Activated effector memory CD4-positive, alpha-beta T cell treated with Interleukin-2 at 50 U/mL for 16 hours (primary cell): ENCODE data around the gene UBR4.
A peak's percentile ranks its signal among the peaks of the same experiment; 100 is the strongest.

Source experiments
- DNase-seq: peaks from one replicate; pipeline ENCODE4 v3.0.0-alpha.2; 2020

Gene UBR4

GRCh38 chr1:19087737-19088594 is 122.1 kb downstream of the UBR4 start:
- no peak for DNase-seq

DNA sequence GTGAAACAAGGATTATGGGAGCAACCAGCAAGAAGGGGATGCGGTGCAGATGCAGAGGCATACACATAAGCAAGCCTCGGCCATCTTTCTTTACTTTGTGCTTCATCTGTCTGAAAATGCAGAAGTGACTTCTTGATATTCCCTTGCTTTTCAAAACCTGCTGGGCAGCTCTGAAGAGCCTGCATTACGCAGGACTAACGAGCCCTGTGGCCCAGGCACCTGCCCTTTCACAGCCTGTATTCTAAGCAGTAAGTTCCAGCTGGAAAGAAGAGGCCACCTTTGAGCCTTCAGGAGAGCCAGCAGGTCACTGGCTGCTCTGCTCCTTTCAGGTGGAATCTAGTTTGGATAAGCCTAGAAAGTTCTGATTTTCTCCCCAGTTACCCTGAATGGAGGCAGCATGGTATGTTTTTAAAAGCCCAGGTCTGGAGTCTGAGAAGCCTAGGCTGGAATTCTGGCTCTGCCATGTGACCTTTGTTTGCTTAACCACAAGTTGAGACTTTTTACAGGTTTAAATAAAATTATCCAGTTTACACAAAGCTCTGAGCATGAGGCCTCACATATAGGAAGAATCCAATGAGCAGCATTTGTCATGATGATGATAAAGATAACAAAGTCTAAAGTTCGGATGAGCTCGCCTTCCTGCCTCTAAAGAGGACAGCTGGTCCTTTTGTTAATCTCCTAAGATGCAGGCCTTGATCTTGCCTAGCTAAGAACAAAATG is 122.9 kb downstream of the UBR4 start:
- DNase-seq: no peak

- no peak for DNase-seq
Measured at GRCh38 chr1:19086176-19086875, 123.7 kb downstream of the UBR4 start.

DNA sequence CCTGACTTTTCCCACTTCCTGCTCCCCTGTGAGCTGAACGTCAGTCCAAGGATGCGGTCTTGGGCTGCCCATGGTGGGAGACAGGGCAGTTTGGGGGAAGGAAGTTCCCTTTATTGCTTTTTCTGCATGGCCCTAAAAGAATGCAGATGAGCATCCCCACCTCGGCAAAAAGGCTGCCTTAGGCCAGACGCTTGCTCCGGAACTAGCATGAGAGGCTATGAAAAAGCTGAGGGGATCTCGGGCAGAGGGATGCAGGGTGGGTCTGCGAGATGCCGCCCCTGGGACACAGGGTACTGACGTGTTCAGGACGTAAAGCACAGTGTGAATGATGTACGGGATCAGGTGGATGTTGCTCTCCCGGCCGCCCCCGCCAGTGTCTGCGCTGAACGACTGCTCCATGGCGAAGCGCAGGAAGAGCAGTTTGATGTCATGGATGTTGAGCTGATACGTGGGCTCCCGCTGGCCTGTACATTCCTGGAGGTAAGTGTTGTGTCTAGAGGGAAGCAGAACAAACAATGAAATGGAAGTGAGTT is 125.8 kb downstream of the UBR4 start:
- DNase-seq: no peak

DNA sequence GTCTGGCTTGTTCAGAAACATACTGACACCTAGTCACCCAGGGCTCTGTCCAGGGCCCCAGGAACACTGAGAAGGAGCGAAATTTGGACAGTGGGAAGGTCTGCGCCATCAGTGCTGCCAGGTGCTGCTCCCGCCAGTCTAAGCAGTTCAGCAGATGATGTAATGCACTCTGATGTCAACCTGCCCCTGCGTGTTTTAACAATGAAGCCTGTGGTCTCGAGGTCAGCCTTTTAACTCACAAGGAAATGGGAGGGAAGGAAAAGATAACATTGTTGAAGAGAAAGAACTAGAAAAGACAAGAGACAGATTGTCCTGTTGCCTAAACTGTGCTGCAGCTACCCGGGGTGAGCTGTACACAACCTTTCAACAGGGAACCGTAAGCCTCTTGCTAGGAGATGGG is 127.0 kb downstream of the UBR4 start:
- no peak for DNase-seq

GRCh38 chr1:19081218-19081893 is 128.7 kb downstream of the UBR4 start:
- DNase-seq: no peak

DNA sequence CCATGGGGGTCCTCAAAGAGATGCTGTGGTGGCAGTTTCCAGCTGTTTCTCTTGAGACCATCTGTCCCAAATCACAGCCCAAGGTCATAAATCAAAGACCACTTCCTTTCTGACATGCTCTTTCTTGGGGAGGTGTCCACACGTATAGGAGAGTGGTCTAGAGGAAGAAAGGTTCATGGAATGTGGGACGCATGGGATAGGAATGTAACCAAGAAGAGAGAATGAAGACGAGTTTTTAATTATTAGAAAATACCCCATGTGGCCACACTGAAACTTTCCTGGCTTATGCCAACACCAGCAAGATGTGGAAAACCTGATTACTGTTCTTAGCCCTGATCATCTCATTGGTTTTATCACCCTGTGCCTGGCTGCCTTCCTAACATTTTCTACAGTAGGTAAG is 129.3 kb downstream of the UBR4 start:
- DNase-seq: no peak

DNA sequence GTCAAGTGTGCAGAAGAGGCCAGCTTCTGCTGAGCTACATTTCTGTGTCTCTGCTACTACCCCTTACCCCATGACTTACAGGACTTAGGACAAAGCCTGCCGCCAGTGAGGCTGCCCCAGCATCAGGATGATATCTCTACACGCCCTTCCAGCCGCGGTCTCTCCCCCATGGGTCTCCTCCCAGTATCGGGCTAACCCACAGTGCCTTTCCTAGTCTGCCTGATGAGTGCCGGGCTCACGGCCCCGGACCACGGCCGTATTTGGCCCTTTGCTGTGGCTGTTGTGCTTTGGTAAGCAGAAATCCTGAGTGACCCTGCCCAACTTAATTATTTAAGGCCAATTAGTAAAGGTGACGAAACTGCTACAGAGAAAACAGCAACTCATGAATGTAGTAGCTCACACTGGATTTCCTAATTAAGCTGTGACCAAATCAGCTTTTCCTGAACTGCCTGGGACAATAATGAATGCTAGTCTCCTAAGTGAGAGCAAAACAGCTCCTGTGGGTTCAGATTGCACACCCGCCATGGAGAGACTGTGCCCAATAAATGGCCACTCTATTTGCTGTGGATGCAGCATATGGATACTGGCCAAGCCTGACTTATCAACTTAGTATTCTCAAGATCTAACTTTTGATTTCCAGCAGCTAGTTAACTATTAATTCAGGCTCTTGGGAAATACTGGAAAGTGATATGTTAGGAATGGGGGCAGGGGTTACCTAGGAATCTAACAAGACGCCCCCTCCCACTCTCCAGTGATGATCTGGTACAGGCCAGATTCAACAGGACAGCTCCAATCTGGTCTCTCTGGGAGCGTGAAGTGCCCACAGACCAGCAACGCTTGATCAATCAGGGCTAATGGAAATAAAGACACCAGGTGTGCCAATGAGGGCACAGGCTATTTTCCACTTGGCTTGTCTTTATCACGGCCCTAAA is 130.3 kb downstream of the UBR4 start:
- DNase-seq: no peak

GRCh38 chr1:19078536-19078935 is 131.5 kb downstream of the UBR4 start:
- no peak for DNase-seq

- no peak for DNase-seq
Measured at GRCh38 chr1:19076841-19077616, 133.0 kb downstream of the UBR4 start.

- no peak for DNase-seq
Measured at GRCh38 chr1:19074902-19075721, 135.0 kb downstream of the UBR4 start.

DNA sequence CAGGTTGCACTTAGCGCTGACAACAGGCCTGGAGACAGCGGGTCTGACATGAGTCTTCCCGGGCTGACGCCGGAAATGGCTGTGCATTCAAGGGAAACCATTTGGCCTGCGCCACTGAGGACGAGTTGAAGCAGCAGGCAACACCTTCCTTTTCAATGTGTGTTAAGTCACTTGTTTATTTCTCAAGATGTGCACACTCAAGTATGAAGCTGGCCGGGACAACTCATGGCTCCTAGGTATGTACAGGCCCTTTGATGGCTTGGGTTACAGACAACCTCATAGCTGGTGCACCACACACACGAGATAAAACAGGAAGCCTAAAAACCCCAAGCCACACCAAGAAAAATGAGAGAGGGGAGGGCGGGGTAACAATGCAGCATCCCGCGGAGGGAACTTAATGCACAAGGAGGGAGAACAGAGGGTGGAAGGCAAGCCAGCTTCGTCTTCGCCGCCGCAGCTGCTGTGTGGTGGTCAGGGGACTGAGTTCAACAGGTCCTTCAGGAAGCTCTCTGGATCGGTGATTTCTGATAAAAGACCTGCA is 135.6 kb downstream of the UBR4 start:
- peak; percentile 63 for DNase-seq

DNA sequence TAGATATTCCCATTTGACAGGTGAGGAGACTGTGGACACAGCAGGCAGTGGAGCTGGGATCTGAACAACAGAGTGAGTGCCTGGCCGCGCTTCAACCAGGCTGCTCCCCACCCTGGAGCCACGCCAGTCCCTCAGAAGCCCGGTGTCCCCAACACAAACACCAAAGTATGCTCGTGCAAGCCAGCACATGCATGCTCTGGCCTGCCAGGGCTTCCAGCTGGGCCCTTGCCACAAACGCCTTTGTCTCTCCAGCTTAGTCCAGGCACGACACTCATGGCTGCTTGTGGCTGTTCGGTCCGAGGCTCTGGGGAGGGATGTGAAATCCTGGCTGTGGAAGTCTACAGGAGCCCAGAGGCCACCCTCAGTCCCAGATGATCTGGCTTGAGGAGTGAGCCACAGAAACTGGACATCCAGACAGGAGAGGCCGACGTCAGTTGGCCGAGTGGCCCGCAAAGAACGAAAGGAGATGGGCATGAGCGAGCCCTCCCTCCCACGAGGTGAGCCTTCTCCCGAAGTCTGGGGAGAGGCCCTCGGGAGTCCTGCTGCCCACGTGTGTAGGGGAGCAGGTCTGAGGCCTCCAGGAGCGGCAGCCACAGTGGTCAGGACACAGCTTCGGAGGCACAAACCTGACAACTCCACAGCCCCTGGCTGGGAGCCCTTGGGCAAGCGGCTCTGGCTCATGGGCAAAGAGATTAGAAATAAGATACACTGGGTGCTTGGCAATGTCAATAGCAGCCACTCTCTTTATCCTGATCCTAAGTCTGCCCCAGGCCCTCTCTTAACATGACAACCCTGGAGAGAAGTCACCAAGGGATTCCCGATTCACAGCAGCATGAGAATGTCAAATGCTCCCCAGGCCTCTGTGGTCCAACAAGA is 136.5 kb downstream of the UBR4 start:
- no peak for DNase-seq

DNA sequence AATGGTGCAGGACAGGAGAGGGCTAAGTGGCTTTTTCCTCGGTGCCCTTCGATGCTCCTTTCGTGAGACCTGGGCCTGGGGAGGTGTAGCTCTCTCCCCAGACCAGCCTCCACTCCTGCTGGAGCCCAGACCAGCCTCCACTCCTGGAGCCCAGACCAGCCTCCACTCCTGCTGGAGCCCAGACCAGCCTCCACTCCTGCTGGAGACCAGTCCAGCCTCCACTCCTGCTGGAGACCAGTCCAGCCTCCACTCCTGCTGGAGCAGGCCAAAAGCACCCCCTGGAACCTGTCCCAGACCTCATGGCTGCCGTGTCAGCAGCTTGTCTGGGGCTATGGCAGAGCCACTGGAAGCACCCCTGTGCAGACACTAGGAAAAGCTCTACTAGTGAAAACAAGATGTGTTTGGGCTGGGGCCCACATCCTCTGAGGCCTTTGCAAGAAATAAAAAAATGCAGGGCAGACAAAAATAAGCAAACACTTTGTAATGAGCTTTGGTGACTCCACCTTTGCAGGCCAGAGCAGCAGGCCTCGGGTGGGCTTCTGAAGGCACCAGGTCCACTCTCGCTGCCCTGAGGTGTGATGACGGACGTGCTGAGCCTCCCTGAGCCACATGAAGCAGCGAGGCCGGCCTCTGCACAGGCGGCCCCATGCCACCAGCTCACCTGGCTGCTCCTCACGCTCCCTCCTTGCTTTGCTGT is 137.6 kb downstream of the UBR4 start:
- DNase-seq: no peak

- no peak for DNase-seq
Measured at GRCh38 chr1:19071674-19072281, 138.3 kb downstream of the UBR4 start.

DNA sequence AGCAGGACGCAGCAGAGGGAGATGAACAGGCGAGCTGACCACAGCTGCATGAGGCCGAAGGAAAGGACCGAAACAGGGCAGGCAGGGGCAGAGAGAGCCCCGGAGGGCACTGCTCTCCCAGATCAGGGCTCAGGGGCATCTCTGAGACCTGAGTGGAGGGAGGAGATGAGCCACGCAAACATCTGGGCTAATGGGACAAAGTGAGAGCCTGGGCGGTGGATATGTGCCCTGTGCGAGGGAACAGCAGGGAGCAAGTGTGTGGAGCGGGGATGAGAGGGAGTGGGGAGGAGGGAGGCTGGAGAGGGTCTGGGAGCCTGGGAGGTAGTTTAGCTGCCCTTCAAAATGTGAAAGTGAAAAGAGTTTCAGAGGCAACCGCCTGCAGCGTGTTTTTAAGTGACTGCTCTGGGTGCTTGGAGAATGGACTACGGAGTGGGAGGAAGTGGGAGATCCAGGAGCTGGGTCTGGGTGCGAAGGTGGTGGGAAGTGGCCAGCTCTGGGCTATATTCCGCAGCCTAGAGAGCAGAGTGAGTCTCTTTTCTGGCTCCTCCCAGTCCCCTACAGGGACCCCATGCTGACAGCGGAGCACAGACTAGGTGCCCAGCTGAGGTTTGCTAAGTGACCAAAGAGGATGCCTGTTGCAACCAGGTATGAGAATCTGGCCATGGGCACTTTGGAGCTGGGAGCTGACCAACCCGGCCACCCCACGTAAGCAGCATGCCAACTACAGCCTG is 139.0 kb downstream of the UBR4 start:
- no peak for DNase-seq

- no peak for DNase-seq
Measured at GRCh38 chr1:19070197-19070651, 139.8 kb downstream of the UBR4 start.
